Smooth muscle cell (in vitro differentiated cells): ENCODE measurements around the gene DDOST. TPM values are rescaled to one million over a fixed set of nuclear protein-coding genes. Genes with fewer than 3 reads are reported as not detected.

Experiments used
- DNase-seq: peaks from one replicate; lab custom pipeline; 2025; ENCODE audit not compliant: unreplicated experiment; lab: John Stamatoyannopoulos, UW
- H2AFZ ChIP-seq: fragments of 200-600 bp; sonication (generic); 2 replicates; pipeline ENCODE4 v1.6.0; 2016; ENCODE audit warnings: antibody characterized with exemption, low read depth, mild to moderate bottlenecking
- H3F3A ChIP-seq: fragments of 200-600 bp; sonication (generic); 2 replicates; pipeline ENCODE4 v1.6.0; 2017; ENCODE audit warnings: antibody characterized with exemption, low read depth
- H3K27ac ChIP-seq: fragments of 200-600 bp; sonication (generic); 2 replicates; pipeline ENCODE4 v1.5.1; 2016; ENCODE audit warnings: low read depth, mild to moderate bottlenecking
- H3K27me3 ChIP-seq: fragments of 200-600 bp; sonication (generic); 2 replicates; pipeline ENCODE4 v1.6.1; 2016; ENCODE audit warnings: low read depth, mild to moderate bottlenecking
- H3K36me3 ChIP-seq: fragments of 200-600 bp; sonication (generic); 2 replicates; pipeline ENCODE4 v1.5.1; 2016; ENCODE audit warnings: low read depth
- H3K4me1 ChIP-seq: fragments of 200-600 bp; sonication (generic); 2 replicates; pipeline ENCODE4 v1.5.1; 2016; ENCODE audit warnings: low read depth
- H3K4me2 ChIP-seq: fragments of 200-600 bp; sonication (generic); 2 replicates; pipeline ENCODE4 v1.6.0; 2016; ENCODE audit warnings: mild to moderate bottlenecking
- H3K4me3 ChIP-seq: fragments of 200-600 bp; sonication (generic); 2 replicates; pipeline ENCODE4 v1.5.1; 2016; ENCODE audit warnings: mild to moderate bottlenecking
- H3K79me2 ChIP-seq: fragments of 200-600 bp; sonication (generic); 2 replicates; pipeline ENCODE4 v1.6.0; 2016; ENCODE audit warnings: low read depth, mild to moderate bottlenecking
- H3K9ac ChIP-seq: fragments of 200-600 bp; sonication (generic); 2 replicates; pipeline ENCODE4 v1.6.0; 2016; ENCODE audit warnings: low read depth
- H3K9me3 ChIP-seq: fragments of 200-600 bp; sonication (generic); replicated peaks from 2 replicates; pipeline ENCODE4 v1.5.1; 2016; ENCODE audit warnings: low read depth
- H4K20me1 ChIP-seq: fragments of 200-600 bp; sonication (generic); 2 replicates; pipeline ENCODE4 v1.6.0; 2016; ENCODE audit warnings: low read depth
- WGBS: methylation state at CpG from one replicate; pipeline ENCODE4 v1.1.7; 2016; ENCODE audit warnings: low lambda C conversion rate; 5-methylcytosine and 5-hydroxymethylcytosine counted together
- polyA plus RNA-seq: library from polyadenylated mRNA; unstranded; fragments of >200 nt; fragmentation: Nextera tagmentation; extraction: Ambion mirVana; gene quantifications from 2 replicates; pipeline ENCODE4 v1.2.1, GENCODE V29; 2016
- total RNA-seq: library from RNA; depleted of rRNA; stranded (reverse); fragments of >200 nt; gene quantifications from 2 replicates; pipeline ENCODE4 v1.2.3, GENCODE V29; 2014
- TF ChIP-seq, protein P1 (sequence below): fragments of 200-600 bp; sonication (generic); IDR thresholded peaks from 2 replicates; pipeline ENCODE4 v1.5.1; 2017; ENCODE audit warnings: borderline replicate concordance, mild to moderate bottlenecking, antibody characterized with exemption; ENCODE audit not compliant: insufficient read depth, poor library complexity, severe bottlenecking

The DDOST gene
- total and polyA plus RNA-seq, 2 experiments from 2014 or later: 267 to 439 TPM

DNA sequence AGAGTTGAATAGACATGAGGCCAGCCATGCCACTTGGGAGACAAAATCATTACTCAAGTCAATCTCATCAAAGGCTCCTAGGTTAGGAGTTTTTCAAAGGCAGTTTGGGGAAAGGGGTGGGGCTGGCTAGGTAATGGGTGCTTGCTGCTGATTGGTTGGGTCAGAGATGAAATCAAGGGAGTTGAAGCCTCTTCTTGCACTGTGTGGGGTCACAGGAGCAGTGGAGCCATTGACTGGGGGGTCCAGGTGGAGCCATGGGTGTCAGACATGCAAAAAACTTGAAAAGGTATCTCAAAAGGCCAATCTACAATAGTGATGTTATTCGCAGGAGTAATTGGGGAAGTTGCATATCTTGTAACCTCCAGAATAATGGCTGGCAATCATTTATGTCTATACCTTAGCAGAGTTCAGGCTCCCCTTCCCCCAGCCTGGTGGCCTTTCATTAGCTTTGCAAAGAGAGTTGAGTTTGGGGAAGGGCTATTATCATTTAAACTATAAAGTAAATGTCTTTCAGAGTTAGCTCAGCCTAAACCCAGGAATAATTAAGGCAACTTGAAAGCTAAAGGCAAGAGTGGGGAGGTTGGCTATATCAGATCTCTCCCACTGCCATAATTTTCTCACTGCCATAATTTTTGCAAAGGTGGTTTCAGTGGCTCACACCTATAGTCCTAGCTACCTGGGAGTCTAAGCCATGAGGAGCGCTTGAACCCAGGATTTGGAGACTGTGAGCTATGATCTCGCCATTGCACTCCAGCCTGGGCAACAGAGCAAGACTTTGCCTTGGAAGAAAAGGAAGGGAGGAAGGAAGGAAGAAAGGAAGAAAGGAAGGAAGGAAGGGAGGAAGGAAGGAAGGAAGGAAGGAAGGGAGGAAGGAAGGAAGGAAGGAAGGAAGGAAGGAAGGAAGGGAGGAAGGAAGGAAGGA, 35.7 kb downstream of the DDOST start:
- H4K20me1 ChIP-seq: no peaks in the 10 kb centered on the region
- H3K4me1 ChIP-seq: no peaks in the 10 kb centered on the region
- 70% methylated on average over 3 of the region's 3 CpGs for WGBS
- no peak overlapping the region for H3K9ac ChIP-seq
- TF ChIP-seq, protein P1, sequence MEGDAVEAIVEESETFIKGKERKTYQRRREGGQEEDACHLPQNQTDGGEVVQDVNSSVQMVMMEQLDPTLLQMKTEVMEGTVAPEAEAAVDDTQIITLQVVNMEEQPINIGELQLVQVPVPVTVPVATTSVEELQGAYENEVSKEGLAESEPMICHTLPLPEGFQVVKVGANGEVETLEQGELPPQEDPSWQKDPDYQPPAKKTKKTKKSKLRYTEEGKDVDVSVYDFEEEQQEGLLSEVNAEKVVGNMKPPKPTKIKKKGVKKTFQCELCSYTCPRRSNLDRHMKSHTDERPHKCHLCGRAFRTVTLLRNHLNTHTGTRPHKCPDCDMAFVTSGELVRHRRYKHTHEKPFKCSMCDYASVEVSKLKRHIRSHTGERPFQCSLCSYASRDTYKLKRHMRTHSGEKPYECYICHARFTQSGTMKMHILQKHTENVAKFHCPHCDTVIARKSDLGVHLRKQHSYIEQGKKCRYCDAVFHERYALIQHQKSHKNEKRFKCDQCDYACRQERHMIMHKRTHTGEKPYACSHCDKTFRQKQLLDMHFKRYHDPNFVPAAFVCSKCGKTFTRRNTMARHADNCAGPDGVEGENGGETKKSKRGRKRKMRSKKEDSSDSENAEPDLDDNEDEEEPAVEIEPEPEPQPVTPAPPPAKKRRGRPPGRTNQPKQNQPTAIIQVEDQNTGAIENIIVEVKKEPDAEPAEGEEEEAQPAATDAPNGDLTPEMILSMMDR: no peak
- no peaks in the 10 kb centered on the region for H3K9me3 ChIP-seq
- no peaks in the 10 kb centered on the region for H3F3A ChIP-seq
- H3K4me3 ChIP-seq: no peak overlapping the region
- no peak for DNase-seq
- H3K79me2 ChIP-seq: no peaks in the 10 kb centered on the region
- no peak overlapping the region for H3K4me2 ChIP-seq
- no peaks in the 10 kb centered on the region for H3K27me3 ChIP-seq
- H3K27ac ChIP-seq: no peak overlapping the region
- no peaks in the 10 kb centered on the region for H3K36me3 ChIP-seq
- H2AFZ ChIP-seq: no peak overlapping the region

DNA sequence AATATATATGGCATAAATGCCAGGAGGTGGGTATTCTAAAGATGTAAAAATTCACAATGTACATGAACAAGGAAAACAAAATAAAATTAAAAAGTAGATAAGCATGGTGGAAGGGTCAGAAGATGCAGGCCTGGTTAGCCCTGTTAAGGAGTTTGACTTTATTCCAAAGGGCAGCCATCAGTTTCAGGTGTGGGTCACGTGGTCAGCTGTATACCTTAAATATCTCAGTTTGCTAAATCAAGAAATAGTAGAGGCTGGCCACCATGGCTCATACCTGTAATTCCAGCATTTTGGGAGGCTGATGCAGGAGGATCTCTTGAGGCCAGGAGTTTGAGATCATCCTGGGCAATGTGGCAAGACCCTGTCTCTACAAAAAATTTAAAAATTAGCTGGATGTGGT, 36.5 kb downstream of the DDOST start:
- no peak overlapping the region for H3K4me2 ChIP-seq
- no peaks in the 10 kb centered on the region for H3K9me3 ChIP-seq
- no peaks in the 10 kb centered on the region for H3K79me2 ChIP-seq
- H3K4me1 ChIP-seq: no peaks in the 10 kb centered on the region
- H3K27ac ChIP-seq: no peak overlapping the region
- no peaks in the 10 kb centered on the region for H3F3A ChIP-seq
- WGBS: 81% methylated on average over 1 of the region's 1 CpG
- TF ChIP-seq, protein P1: no peak
- H3K9ac ChIP-seq: no peak overlapping the region
- no peaks in the 10 kb centered on the region for H3K36me3 ChIP-seq
- no peak overlapping the region for H2AFZ ChIP-seq
- H3K27me3 ChIP-seq: no peaks in the 10 kb centered on the region
- H4K20me1 ChIP-seq: no peaks in the 10 kb centered on the region
- no peak overlapping the region for H3K4me3 ChIP-seq
- no peak for DNase-seq

DNA sequence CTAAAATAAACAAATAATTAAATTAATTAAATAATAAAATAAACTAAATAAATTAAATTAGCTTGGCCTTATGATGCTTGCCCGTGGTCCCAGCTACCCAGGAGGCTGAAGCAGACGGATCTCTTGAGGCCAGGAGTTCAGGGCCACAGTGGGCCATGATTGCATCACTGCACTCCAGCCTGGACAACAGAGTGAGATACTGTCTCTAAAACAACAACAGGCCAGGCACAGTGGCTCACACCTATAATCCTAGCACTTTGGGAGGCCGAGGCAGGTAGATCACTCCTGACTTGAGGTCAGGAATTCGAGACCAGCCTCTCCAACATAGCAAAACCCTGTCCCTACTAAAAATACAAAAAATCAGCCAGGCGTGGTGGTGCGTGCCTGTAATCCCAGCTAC, 40.2 kb downstream of the DDOST start:
- no peaks in the 10 kb centered on the region for H3K36me3 ChIP-seq
- no peak overlapping the region for H2AFZ ChIP-seq
- no peaks in the 10 kb centered on the region for H3F3A ChIP-seq
- no peaks in the 10 kb centered on the region for H3K79me2 ChIP-seq
- WGBS: 94% methylated on average over 6 of the region's 6 CpGs
- H3K27ac ChIP-seq: no peak overlapping the region
- no peaks in the 10 kb centered on the region for H4K20me1 ChIP-seq
- no peak overlapping the region for H3K4me2 ChIP-seq
- no peaks in the 10 kb centered on the region for H3K9me3 ChIP-seq
- TF ChIP-seq, protein P1: no peak
- no peak overlapping the region for H3K9ac ChIP-seq
- H3K27me3 ChIP-seq: no peaks in the 10 kb centered on the region
- H3K4me1 ChIP-seq: no peaks in the 10 kb centered on the region
- H3K4me3 ChIP-seq: no peak overlapping the region
- no peak for DNase-seq
